Cardiac fibroblast (primary cell): ENCODE measurements around the gene LGALS7.
"Not testable (repeated sequence)": the region's sequence is repeated elsewhere in the genome, so short reads cannot be mapped to it uniquely, and the experiment has no call there.

Source experiments
- DNase-seq, 2 donors: peaks; one replicate each; pipeline versions ENCODE4 v3.0.0 to v3.0.0-alpha.2; 2010; ENCODE audit warnings: low read depth in 2 of 2
- H3K4me3 ChIP-seq, 2 donors: replicated peaks in 1 of 2; 1 replicate in 1 of 2; 2 replicates in 1 of 2; pipeline ENCODE4 v1.5.1; 2011; ENCODE audit warnings: low read depth in 2 of 2, low read length in 2 of 2, mild to moderate bottlenecking in 2 of 2, moderate library complexity in 1 of 2
- CTCF ChIP-seq: IDR thresholded peaks from one replicate; pipeline ENCODE4 v1.5.1; 2011; ENCODE audit warnings: low read depth, mild to moderate bottlenecking, low read length, inconsistent platforms

LGALS7 gene

GRCh38 chr19:38795549-38795948, 22.2 kb upstream of the LGALS7 start:
- TF ChIP-seq CTCF = no peak
- no peak overlapping the region for H3K4me3 ChIP-seq
- DNase-seq = no peak

- H3K4me3 ChIP-seq = no peak overlapping the region
- TF ChIP-seq CTCF = no peak
- no peak for DNase-seq
These were observed 20.4 kb upstream of the LGALS7 start for GRCh38 chr19:38793671-38794070.

GRCh38 chr19:38793177-38793576, 19.9 kb upstream of the LGALS7 start:
- TF ChIP-seq CTCF = no peak
- no peak overlapping the region for H3K4me3 ChIP-seq
- DNase-seq = peak; percentile 55 to 63

GRCh38 chr19:38792250-38793111, 19.2 kb upstream of the LGALS7 start:
- peak; percentile 27 for TF ChIP-seq CTCF
- peak in 1 of 2 donors; percentile 44 for DNase-seq
- H3K4me3 ChIP-seq = no peak overlapping the region

GRCh38 chr19:38791451-38792064, 18.2 kb upstream of the LGALS7 start:
- DNase-seq, H3K4me3 ChIP-seq: not testable (repeated sequence)

GRCh38 chr19:38790507-38791403, 17.4 kb upstream of the LGALS7 start:
- not testable (repeated sequence) for H3K4me3 ChIP-seq, DNase-seq

GRCh38 chr19:38788478-38789243, 15.3 kb upstream of the LGALS7 start, which contains the start of gene LGALS7B:
Gene LGALS7B, plus strand, starts transcription at chr19:38789200. Its CDS starts 27 bp downstream, at chr19:38789227.
- TF ChIP-seq CTCF = no peak
- H3K4me3 ChIP-seq = no peak within 1 kb of the TSS
- no peak for DNase-seq
